HEK293 (cell line): Measurements from ENCODE around the gene EME2.

ENCODE experiments used
- CTCF ChIP-seq: fragments of 450-650 bp; formaldehyde crosslinking; IDR thresholded peaks from 2 replicates; pipeline ENCODE4 v1.5.1; 2016; ENCODE audit warnings: missing biosample characterization, missing genetic modification characterization
- MYNN ChIP-seq: fragments of 450-650 bp; formaldehyde crosslinking; IDR thresholded peaks from 2 replicates; pipeline ENCODE4 v1.5.1; 2016; ENCODE audit warnings: missing biosample characterization, missing genetic modification characterization, borderline replicate concordance
- PATZ1 ChIP-seq: fragments of 450-650 bp; formaldehyde crosslinking; IDR thresholded peaks from 2 replicates; pipeline ENCODE4 v1.5.1; 2016; ENCODE audit warnings: missing biosample characterization, missing genetic modification characterization
- ZBTB11 ChIP-seq: fragments of 450-650 bp; formaldehyde crosslinking; conservative IDR thresholded peaks from 2 replicates; pipeline ENCODE4 v1.5.1; 2016; ENCODE audit warnings: low read depth, missing biosample characterization, missing genetic modification characterization
- ZBTB20 ChIP-seq: fragments of 450-650 bp; formaldehyde crosslinking; IDR thresholded peaks from 2 replicates; pipeline ENCODE4 v1.5.1; 2016; ENCODE audit warnings: missing biosample characterization, missing genetic modification characterization
- ZNF223 ChIP-seq: fragments of 450-650 bp; formaldehyde crosslinking; IDR thresholded peaks from 2 replicates; pipeline ENCODE4 v1.5.1; 2016; ENCODE audit warnings: missing biosample characterization, missing genetic modification characterization
- ZNF416 ChIP-seq: fragments of 450-650 bp; formaldehyde crosslinking; IDR thresholded peaks from 2 replicates; pipeline ENCODE4 v1.5.1; 2016; ENCODE audit warnings: missing biosample characterization, missing genetic modification characterization
- ZNF488 ChIP-seq: fragments of 450-650 bp; formaldehyde crosslinking; IDR thresholded peaks from 2 replicates; pipeline ENCODE4 v1.5.1; 2016; ENCODE audit warnings: missing biosample characterization, missing genetic modification characterization
- ZNF513 ChIP-seq: fragments of 450-650 bp; IDR thresholded peaks from 2 replicates; pipeline ENCODE4 v1.5.1; 2018; ENCODE audit warnings: missing biosample characterization, missing genetic modification characterization
- ZNF561 ChIP-seq: fragments of 450-650 bp; IDR thresholded peaks from 2 replicates; pipeline ENCODE4 v1.5.1; 2018; ENCODE audit warnings: missing biosample characterization, missing genetic modification characterization, borderline replicate concordance
- ZNF600 ChIP-seq: fragments of 450-650 bp; formaldehyde crosslinking; IDR thresholded peaks from 2 replicates; pipeline ENCODE4 v1.5.1; 2016; ENCODE audit warnings: missing biosample characterization, missing genetic modification characterization
- ZNF776 ChIP-seq: fragments of 450-650 bp; formaldehyde crosslinking; IDR thresholded peaks from 2 replicates; pipeline ENCODE4 v1.5.0; 2017; ENCODE audit warnings: missing biosample characterization, missing genetic modification characterization, borderline replicate concordance
- ZNF830 ChIP-seq: fragments of 450-650 bp; IDR thresholded peaks from 2 replicates; pipeline ENCODE4 v1.5.0; 2018; ENCODE audit warnings: missing biosample characterization, missing genetic modification characterization, low read depth, mild to moderate bottlenecking, moderate library complexity

- TF ChIP-seq CTCF (no peak), PATZ1 (tag by site-specific recombination) (no peak), ZNF223 (no peak), ZNF600 (tag by site-specific recombination) (no peak), ZNF776 (tag by site-specific recombination) (no peak), ZNF830 (tag by site-specific recombination) (no peak), ZNF488 (tag by site-specific recombination) (no peak), ZNF416 (tag by site-specific recombination) (no peak), ZBTB11 (tag by site-specific recombination) (no peak), MYNN (no peak), ZNF561 (tag by site-specific recombination) (no peak), ZNF513 (tag by site-specific recombination) (no peak), ZBTB20 (tag by site-specific recombination) (no peak)
Observed at GRCh38 chr16:1817716-1818115, 45.1 kb downstream of the EME2 start.
